K562 (cell line): ENCODE measurements around the gene WWTR1.

Source experiments
- RBM22 ChIP-seq: fragments of 200-400 bp; formaldehyde crosslinking; IDR thresholded peaks from 2 replicates; pipeline ENCODE4 v1.6.1; 2018; ENCODE audit warnings: low read length, low read depth; ENCODE audit not compliant: poor library complexity, severe bottlenecking
- ZNF311 ChIP-seq: fragments of 250-450 bp; sonication (Bioruptor Pico); IDR thresholded peaks from 2 replicates; pipeline ENCODE4 v1.4.0; 2020; ENCODE audit warnings: mild to moderate bottlenecking, moderate library complexity

DNA sequence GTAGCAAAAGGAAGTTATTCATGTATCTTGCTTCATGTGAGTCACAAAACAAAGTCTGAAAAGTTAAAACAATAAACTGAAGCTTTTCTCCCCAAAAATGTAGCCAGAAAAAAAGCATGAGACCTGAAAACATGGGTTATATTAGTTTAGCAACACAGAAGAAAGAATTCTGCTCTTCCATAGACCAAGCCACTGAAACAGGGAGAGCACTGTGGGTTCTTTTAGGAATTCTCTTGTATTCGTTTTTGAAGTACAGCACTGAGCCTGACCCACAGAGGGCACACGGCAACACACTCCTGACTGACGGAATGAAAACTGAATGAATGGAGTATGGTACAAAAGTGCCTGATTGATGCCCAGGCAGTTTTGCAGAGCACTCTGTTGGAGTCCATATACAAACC is 116.7 kb downstream of the WWTR1 start:
- TF ChIP-seq ZNF311 (no peak), RBM22 (no peak)
